Measurements from ENCODE around the gene HOXA10. TPM values are rescaled to one million over a fixed set of nuclear protein-coding genes. Genes with fewer than 3 reads are reported as not detected.

The HOXA10 gene
- total RNA-seq, 2 donors from 2014 or later, result not detected

GRCh38 chr7:27156916-27157701, 17.0 kb downstream of the HOXA10 start:
- peak; percentile 31 for DNase-seq
- Histone ChIP-seq H3K4me3 (ENCODE audit: low read length) (no peak overlapping the region), H3K27me3 (ENCODE audit: control insufficient read depth, insufficient read depth, low read length, poor library complexity, severe bottlenecking) (peaks cover 100% of the 10 kb centered on the region), H3K4me1 (ENCODE audit: control insufficient read depth, insufficient read depth, low read length) (no peaks in the 10 kb centered on the region), H3K36me3 (ENCODE audit: control insufficient read depth, insufficient read depth, low read length) (no peaks in the 10 kb centered on the region), H3K9ac (ENCODE audit: extremely low read depth, low read length, poor library complexity, severe bottlenecking) (no peak overlapping the region), H3K9me3 (ENCODE audit: control insufficient read depth, low read length) (peaks cover 38% of the 10 kb centered on the region), H3K27ac (ENCODE audit: low read depth, low read length) (no peak overlapping the region)
- peaks cover 43% of the 10 kb centered on the region for H3K9me3 Mint-ChIP-seq
- WGBS, 2 experiments (ENCODE audit: insufficient coverage in 1 of 2, insufficient read length in 1 of 2), result 36 to 47% methylated on average over 6 to 30 of the region's 30 CpGs
- H3K27ac Mint-ChIP-seq, result no peak overlapping the region
- TF ChIP-seq CTCF (conservative IDR thresholded peaks at IDR 0.05), result no peak
- peaks cover 2% of the 10 kb centered on the region for H3K36me3 Mint-ChIP-seq (ENCODE audit: low read depth)
- H3K27me3 Mint-ChIP-seq (ENCODE audit: insufficient read depth), result peaks cover 99% of the 10 kb centered on the region
- H3K4me1 Mint-ChIP-seq, result no peaks in the 10 kb centered on the region
- no peak overlapping the region for H3K4me3 Mint-ChIP-seq

GRCh38 chr7:27156508-27156898, 17.6 kb downstream of the HOXA10 start, which contains the start of gene HOXA7:
Gene HOXA7, minus strand, starts transcription at chr7:27156675. Its CDS starts 130 bp downstream, at chr7:27156545.
- Mint-ChIP-seq H3K4me1 (no peaks in the 10 kb centered on the region), H3K27me3 (ENCODE audit: insufficient read depth) (peaks cover 99% of the 10 kb centered on the region), H3K36me3 (ENCODE audit: low read depth) (peaks cover 2% of the 10 kb centered on the region), H3K9me3 (peaks cover 43% of the 10 kb centered on the region), H3K4me3 (peak within 1 kb of the TSS; percentile 46), H3K27ac (no peak within 1 kb of the TSS)
- Histone ChIP-seq H3K4me1 (ENCODE audit: control insufficient read depth, insufficient read depth, low read length) (no peaks in the 10 kb centered on the region), H3K27me3 (ENCODE audit: control insufficient read depth, insufficient read depth, low read length, poor library complexity, severe bottlenecking) (peaks cover 100% of the 10 kb centered on the region), H3K36me3 (ENCODE audit: control insufficient read depth, insufficient read depth, low read length) (no peaks in the 10 kb centered on the region), H3K9me3 (ENCODE audit: control insufficient read depth, low read length) (peaks cover 38% of the 10 kb centered on the region), H3K27ac (ENCODE audit: low read depth, low read length) (no peak within 1 kb of the TSS), H3K4me3 (ENCODE audit: low read length) (peak within 1 kb of the TSS; percentile 62), H3K9ac (ENCODE audit: extremely low read depth, low read length, poor library complexity, severe bottlenecking) (no peak within 1 kb of the TSS)
- TF ChIP-seq CTCF (conservative IDR thresholded peaks at IDR 0.05), result no peak
- DNase-seq, result peak; percentile 90
- 0 to 12% methylated on average over 5 to 31 of the region's 33 CpGs for WGBS, 2 experiments (ENCODE audit: insufficient coverage in 1 of 2, insufficient read length in 1 of 2)

GRCh38 chr7:27155816-27156507, 18.2 kb downstream of the HOXA10 start:
- no peaks in the 10 kb centered on the region for H3K4me1 ChIP-seq (ENCODE audit: control insufficient read depth, insufficient read depth, low read length)
- no peak for TF ChIP-seq CTCF (conservative IDR thresholded peaks at IDR 0.05)
- no peaks in the 10 kb centered on the region for H3K4me1 Mint-ChIP-seq
- H3K9ac ChIP-seq (ENCODE audit: extremely low read depth, low read length, poor library complexity, severe bottlenecking), result no peak overlapping the region
- peak overlapping the region; percentile 46 for H3K4me3 Mint-ChIP-seq
- 10 to 11% methylated on average over 37 to 63 of the region's 63 CpGs for WGBS, 2 experiments (ENCODE audit: insufficient coverage in 1 of 2, insufficient read length in 1 of 2)
- H3K36me3 Mint-ChIP-seq (ENCODE audit: low read depth), result peaks cover 2% of the 10 kb centered on the region
- H3K36me3 ChIP-seq (ENCODE audit: control insufficient read depth, insufficient read depth, low read length), result no peaks in the 10 kb centered on the region
- H3K9me3 ChIP-seq (ENCODE audit: control insufficient read depth, low read length), result peaks cover 38% of the 10 kb centered on the region
- peaks cover 100% of the 10 kb centered on the region for H3K27me3 ChIP-seq (ENCODE audit: control insufficient read depth, insufficient read depth, low read length, poor library complexity, severe bottlenecking)
- peaks cover 43% of the 10 kb centered on the region for H3K9me3 Mint-ChIP-seq
- H3K27ac ChIP-seq (ENCODE audit: low read depth, low read length), result no peak overlapping the region
- H3K27ac Mint-ChIP-seq, result no peak overlapping the region
- peaks cover 99% of the 10 kb centered on the region for H3K27me3 Mint-ChIP-seq (ENCODE audit: insufficient read depth)
- peak overlapping the region; percentile 62 for H3K4me3 ChIP-seq (ENCODE audit: low read length)
- peak; percentile 74 for DNase-seq

All from endodermal cell (in vitro differentiated cells).